Stomach (tissue), 9 donors: ENCODE data around the gene LRRC15. TPM values are rescaled to one million over a fixed set of nuclear protein-coding genes. Genes with fewer than 3 reads are reported as not detected.

ENCODE experiments used
- DNase-seq, 2 donors: peaks; one replicate each; pipeline versions ENCODE4 v3.0.0 to v3.0.0-alpha.2; 2013 to 2019
- H3K27ac ChIP-seq, 5 donors: fragments of 200-600 bp in 4 of 5; sonication (generic) in 4 of 5; one replicate each; pipeline ENCODE4 v1.5.1; 2013 to 2019; ENCODE audit warnings: mild to moderate bottlenecking in 1 of 5, moderate library complexity in 1 of 5
- H3K27me3 ChIP-seq, 3 donors: fragments of 200-600 bp; sonication (generic); one replicate each; pipeline ENCODE4 v1.5.1; 2017 to 2019; ENCODE audit warnings: mixed run types in 1 of 3
- H3K36me3 ChIP-seq, 4 donors: fragments of 200-600 bp; sonication (generic); 1 replicate in 3 of 4; 2 replicates in 1 of 4; pipeline ENCODE4 v1.5.1; 2016 to 2019
- H3K4me1 ChIP-seq, 4 donors: fragments of 200-600 bp; sonication (generic); one replicate each; pipeline ENCODE4 v1.5.1; 2016 to 2019
- H3K4me3 ChIP-seq, 4 donors: fragments of 200-600 bp; sonication (generic) in 3 of 4; one replicate each; pipeline ENCODE4 v1.5.1; 2016 to 2019; ENCODE audit warnings: mild to moderate bottlenecking in 1 of 4
- H3K9me3 ChIP-seq, 4 donors: fragments of 200-600 bp; sonication (generic); one replicate each; pipeline ENCODE4 v1.5.1; 2016 to 2019
- CTCF ChIP-seq, 7 experiments: fragments of 450-650 bp in 4 of 7; fragments of 200-600 bp in 3 of 7; sonication (generic) in 3 of 7; IDR thresholded peaks; one replicate each; pipeline ENCODE4 v1.5.1; 2016 to 2019; ENCODE audit warnings: antibody characterized with exemption in 7 of 7, control low read depth in 2 of 7, mild to moderate bottlenecking in 1 of 7
- EP300 ChIP-seq: sonication (generic); formaldehyde crosslinking; IDR thresholded peaks from one replicate; pipeline ENCODE4 v1.6.1; 2017; ENCODE audit warnings: antibody characterized with exemption
- POLR2A ChIP-seq, 4 donors: fragments of 450-650 bp; IDR thresholded peaks; one replicate each; pipeline ENCODE4 v1.6.1; 2016; ENCODE audit warnings: antibody characterized with exemption in 4 of 4, control low read depth in 2 of 4, mild to moderate bottlenecking in 1 of 4, moderate library complexity in 1 of 4
- POLR2AphosphoS5 ChIP-seq, 3 donors: sonication (generic); formaldehyde crosslinking; IDR thresholded peaks; one replicate each; pipeline ENCODE4 v1.6.1; 2016; ENCODE audit warnings: antibody characterized with exemption in 3 of 3
- WGBS, 5 donors: extraction: QIAGEN DNeasy Blood & Tissue Kit in 3 of 5; methylation state at CpG; one replicate each; pipeline versions ENCODE4 v1.1.5 to v1.1.7; 2013 to 2018; 5-methylcytosine and 5-hydroxymethylcytosine counted together
- intact Hi-C: fragments of 100-400 bp; cut with DNase I; formaldehyde crosslinking; loops from one replicate; pipeline ENCODE4 v1.15.1; 2023; ENCODE audit warnings: low total_unique reads
- polyA plus RNA-seq, 3 donors: library from polyadenylated mRNA; stranded (reverse); fragments of 200-250 nt; gene quantifications; one replicate each; pipeline ENCODE4 v1.2.3, GENCODE V29; 2013
- total RNA-seq, 5 donors: library from RNA; depleted of rRNA; stranded (reverse); fragments of >200 nt; gene quantifications; one replicate each; pipeline versions ENCODE4 v1.1.0 to v1.2.3, GENCODE V29; 2014 to 2016
- donor health status: healthy with polysubstance abuse.
- donor health status: Bipolar disorder and iron deficiency.
- donor health status: healthy.

Gene LRRC15
- total and polyA plus RNA-seq, 8 donors, result 0.03 to 1.7 (median 0.43) TPM; not detected in 3

GRCh38 chr3:194325424-194326153 lies 44.0 kb downstream of the LRRC15 start:
- Histone ChIP-seq H3K9me3 (no peaks in the 10 kb centered on the region), H3K36me3 (no peaks in the 10 kb centered on the region), H3K27ac (no peak overlapping the region), H3K4me1 (peaks cover 0 to 37% (median 25%) of the 10 kb centered on the region in 4 donors), H3K27me3 (no peaks in the 10 kb centered on the region), H3K4me3 (no peak overlapping the region)
- no peak for DNase-seq
- 71 to 92% (median 87%) methylated on average over 8 to 15 of the region's 15 CpGs for WGBS, 5 donors
- intact Hi-C loops, result no loop called here
- TF ChIP-seq EP300, result no peak

- Histone ChIP-seq H3K27me3 (no peaks in the 10 kb centered on the region), H3K4me1 (peaks cover 6 to 42% (median 31%) of the 10 kb centered on the region in 4 donors), H3K27ac (no peak overlapping the region), H3K4me3 (no peak overlapping the region), H3K36me3 (no peaks in the 10 kb centered on the region), H3K9me3 (no peaks in the 10 kb centered on the region)
- 92 to 100% (median 95%) methylated on average over 3 of the region's 3 CpGs for WGBS, 5 donors
- no peak for TF ChIP-seq EP300
- TF ChIP-seq CTCF (IDR thresholded peaks at IDR 0.05), result no peak
- intact Hi-C loops, result no loop called here
- no peak for DNase-seq
Observed at GRCh38 chr3:194324823-194325327, 44.7 kb downstream of the LRRC15 start.

- peaks cover 8 to 45% (median 33%) of the 10 kb centered on the region in 4 donors for H3K4me1 ChIP-seq
- no peaks in the 10 kb centered on the region for H3K27me3 ChIP-seq
- H3K9me3 ChIP-seq, result peaks cover 0 to 5% (median 4%) of the 10 kb centered on the region in 4 donors
- H3K27ac ChIP-seq, result peak overlapping the region in 2 of 5 donors; percentile 78 to 89
- WGBS, 5 donors, result 28 to 58% (median 47%) methylated on average over 37 to 39 of the region's 39 CpGs
- no peaks in the 10 kb centered on the region for H3K36me3 ChIP-seq
- no peak for TF ChIP-seq POLR2A (IDR thresholded peaks at IDR 0.05)
- no peak for TF ChIP-seq EP300
- TF ChIP-seq CTCF (IDR thresholded peaks at IDR 0.05), result no peak
- TF ChIP-seq POLR2AphosphoS5 (IDR thresholded peaks at IDR 0.05), result no peak
- intact Hi-C loops, result no loop called here
- peak overlapping the region; percentile 18 to 37 (median 24) for H3K4me3 ChIP-seq
- DNase-seq, result peak in 1 of 2 donors; percentile 85
Observed at GRCh38 chr3:194323785-194324735, 45.5 kb downstream of the LRRC15 start.

- peaks cover 0 to 14% (median 11%) of the 10 kb centered on the region in 4 donors for H3K9me3 ChIP-seq
- WGBS, 5 donors, result 35 to 53% (median 48%) methylated on average over 17 to 18 of the region's 18 CpGs
- no peak for TF ChIP-seq POLR2A (IDR thresholded peaks at IDR 0.05)
- no peak for TF ChIP-seq CTCF (IDR thresholded peaks at IDR 0.05)
- TF ChIP-seq EP300, result no peak
- TF ChIP-seq POLR2AphosphoS5 (IDR thresholded peaks at IDR 0.05), result peak in 2 of 3 donors; percentile 33 to 65
- peaks cover 8 to 45% (median 33%) of the 10 kb centered on the region in 4 donors for H3K4me1 ChIP-seq
- peak; percentile 66 to 84 for DNase-seq
- no peaks in the 10 kb centered on the region for H3K36me3 ChIP-seq
- intact Hi-C loops, result no loop called here
- H3K4me3 ChIP-seq, result peak overlapping the region; percentile 9 to 42 (median 38)
- H3K27ac ChIP-seq, result peak overlapping the region; percentile 34 to 89 (median 82)
- no peaks in the 10 kb centered on the region for H3K27me3 ChIP-seq
Observed at GRCh38 chr3:194322678-194323211, 46.8 kb downstream of the LRRC15 start.
